MM.1S (cell line): Measurements from ENCODE around the gene FKBP2.

Source experiments
- DNase-seq: peaks from one replicate; pipeline ENCODE4 v3.0.0-alpha.2; 2015
- H2AFZ ChIP-seq: fragments of 300-600 bp; sonication (generic); 2 replicates; pipeline ENCODE4 v1.6.0; 2016; ENCODE audit warnings: antibody characterized with exemption, low read length
- H3F3A ChIP-seq: fragments of 300-600 bp; sonication (generic); 2 replicates; pipeline ENCODE4 v1.6.1; 2016; ENCODE audit warnings: mild to moderate bottlenecking, antibody characterized with exemption, low read length, moderate library complexity, mixed read lengths; ENCODE audit not compliant: insufficient read depth
- H3K27ac ChIP-seq: fragments of 300-600 bp; sonication (generic); 2 replicates; pipeline ENCODE4 v1.5.1; 2016; ENCODE audit warnings: mild to moderate bottlenecking, low read length
- H3K27me3 ChIP-seq: fragments of 300-600 bp; sonication (generic); replicated peaks from 2 replicates; pipeline ENCODE4 v1.6.0; 2016; ENCODE audit warnings: low read length; ENCODE audit not compliant: insufficient read depth
- H3K36me3 ChIP-seq: fragments of 300-600 bp; sonication (generic); replicated peaks from 2 replicates; pipeline ENCODE4 v1.6.1; 2016; ENCODE audit warnings: mild to moderate bottlenecking, low read length, mixed read lengths; ENCODE audit not compliant: insufficient read depth
- H3K4me1 ChIP-seq: fragments of 300-600 bp; sonication (generic); 2 replicates; pipeline ENCODE4 v1.6.1; 2016; ENCODE audit warnings: low read length, mixed read lengths
- H3K4me2 ChIP-seq: fragments of 300-600 bp; sonication (generic); 2 replicates; pipeline ENCODE4 v1.6.0; 2016; ENCODE audit warnings: low read depth, low read length
- H3K4me3 ChIP-seq: fragments of 300-600 bp; sonication (generic); 2 replicates; pipeline ENCODE4 v1.5.1; 2016; ENCODE audit warnings: low read length, mixed read lengths
- H3K79me2 ChIP-seq: fragments of 300-600 bp; sonication (generic); 2 replicates; pipeline ENCODE4 v1.6.1; 2016; ENCODE audit warnings: mixed run types, low read length, mixed read lengths
- H3K9ac ChIP-seq: fragments of 300-600 bp; sonication (generic); 2 replicates; pipeline ENCODE4 v1.6.1; 2016; ENCODE audit warnings: low read length, mixed read lengths
- H3K9me2 ChIP-seq: fragments of 300-600 bp; sonication (generic); replicated peaks from 2 replicates; pipeline ENCODE4 v1.6.1; 2016; ENCODE audit warnings: mild to moderate bottlenecking, low read length, mixed read lengths; ENCODE audit not compliant: insufficient read depth
- H3K9me3 ChIP-seq: fragments of 300-600 bp; sonication (generic); replicated peaks from 2 replicates; pipeline ENCODE4 v1.6.1; 2016; ENCODE audit warnings: mild to moderate bottlenecking, low read length, mixed read lengths; ENCODE audit not compliant: insufficient read depth
- H4K20me1 ChIP-seq: fragments of 300-600 bp; sonication (generic); 2 replicates; pipeline ENCODE4 v1.6.1; 2016; ENCODE audit warnings: mild to moderate bottlenecking, low read length, moderate library complexity, mixed read lengths; ENCODE audit not compliant: insufficient read depth
- EZH2 ChIP-seq: fragments of 300-600 bp; sonication (generic); optimal IDR thresholded peaks from 2 replicates; pipeline ENCODE3; 2017; ENCODE audit warnings: low read depth, mild to moderate bottlenecking, antibody characterized with exemption, low read length, mixed read lengths
- EZH2phosphoT487 ChIP-seq: fragments of 300-600 bp; sonication (generic); IDR thresholded peaks from 2 replicates; pipeline ENCODE4 v1.6.1; 2018; ENCODE audit warnings: antibody characterized with exemption, low read length
- TF ChIP-seq, protein P1 (sequence below): fragments of 300-600 bp; sonication (generic); IDR thresholded peaks from 2 replicates; pipeline ENCODE4 v1.5.1; 2016; ENCODE audit warnings: antibody characterized with exemption, low read length, mixed read lengths

FKBP2 gene

DNA sequence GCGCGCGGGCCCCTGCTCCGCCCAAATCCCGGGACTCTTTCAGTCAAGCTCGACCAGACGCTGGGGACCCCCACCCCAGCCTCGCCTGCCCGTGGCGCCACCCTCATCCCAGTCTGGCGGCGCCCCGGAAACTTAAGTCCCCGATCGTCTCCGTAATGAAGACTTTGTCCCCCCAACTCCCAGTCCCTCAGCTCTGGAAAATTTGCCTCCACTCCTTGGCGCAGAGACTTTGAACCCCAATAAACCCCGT, 10.8 kb downstream of the FKBP2 start:
- Histone ChIP-seq H3K9me2 (no peaks in the 10 kb centered on the region), H3K36me3 (no peaks in the 10 kb centered on the region), H3K4me1 (no peaks in the 10 kb centered on the region; the same call in 1 of the 2 replicates), H3K4me3 (peak overlapping the region; percentile 83), H4K20me1 (no peaks in the 10 kb centered on the region), H3K27me3 (peaks cover 5% of the 10 kb centered on the region; the same call in 1 of the 2 replicates), H3K79me2 (peaks cover 12% of the 10 kb centered on the region), H3K4me2 (peak overlapping the region; percentile 100), H3K9ac (peak overlapping the region; percentile 69), H3K9me3 (no peaks in the 10 kb centered on the region), H3F3A (0 out of 2 replicates have a peak, but pooled peaks cover 4% of the 10 kb centered on the region), H2AFZ (peak overlapping the region; percentile 84), H3K27ac (no peak overlapping the region)
- no peak for DNase-seq
- TF ChIP-seq, protein P1, sequence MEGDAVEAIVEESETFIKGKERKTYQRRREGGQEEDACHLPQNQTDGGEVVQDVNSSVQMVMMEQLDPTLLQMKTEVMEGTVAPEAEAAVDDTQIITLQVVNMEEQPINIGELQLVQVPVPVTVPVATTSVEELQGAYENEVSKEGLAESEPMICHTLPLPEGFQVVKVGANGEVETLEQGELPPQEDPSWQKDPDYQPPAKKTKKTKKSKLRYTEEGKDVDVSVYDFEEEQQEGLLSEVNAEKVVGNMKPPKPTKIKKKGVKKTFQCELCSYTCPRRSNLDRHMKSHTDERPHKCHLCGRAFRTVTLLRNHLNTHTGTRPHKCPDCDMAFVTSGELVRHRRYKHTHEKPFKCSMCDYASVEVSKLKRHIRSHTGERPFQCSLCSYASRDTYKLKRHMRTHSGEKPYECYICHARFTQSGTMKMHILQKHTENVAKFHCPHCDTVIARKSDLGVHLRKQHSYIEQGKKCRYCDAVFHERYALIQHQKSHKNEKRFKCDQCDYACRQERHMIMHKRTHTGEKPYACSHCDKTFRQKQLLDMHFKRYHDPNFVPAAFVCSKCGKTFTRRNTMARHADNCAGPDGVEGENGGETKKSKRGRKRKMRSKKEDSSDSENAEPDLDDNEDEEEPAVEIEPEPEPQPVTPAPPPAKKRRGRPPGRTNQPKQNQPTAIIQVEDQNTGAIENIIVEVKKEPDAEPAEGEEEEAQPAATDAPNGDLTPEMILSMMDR = no peak
- TF ChIP-seq EZH2 (no peak), EZH2phosphoT487 (no peak)

DNA sequence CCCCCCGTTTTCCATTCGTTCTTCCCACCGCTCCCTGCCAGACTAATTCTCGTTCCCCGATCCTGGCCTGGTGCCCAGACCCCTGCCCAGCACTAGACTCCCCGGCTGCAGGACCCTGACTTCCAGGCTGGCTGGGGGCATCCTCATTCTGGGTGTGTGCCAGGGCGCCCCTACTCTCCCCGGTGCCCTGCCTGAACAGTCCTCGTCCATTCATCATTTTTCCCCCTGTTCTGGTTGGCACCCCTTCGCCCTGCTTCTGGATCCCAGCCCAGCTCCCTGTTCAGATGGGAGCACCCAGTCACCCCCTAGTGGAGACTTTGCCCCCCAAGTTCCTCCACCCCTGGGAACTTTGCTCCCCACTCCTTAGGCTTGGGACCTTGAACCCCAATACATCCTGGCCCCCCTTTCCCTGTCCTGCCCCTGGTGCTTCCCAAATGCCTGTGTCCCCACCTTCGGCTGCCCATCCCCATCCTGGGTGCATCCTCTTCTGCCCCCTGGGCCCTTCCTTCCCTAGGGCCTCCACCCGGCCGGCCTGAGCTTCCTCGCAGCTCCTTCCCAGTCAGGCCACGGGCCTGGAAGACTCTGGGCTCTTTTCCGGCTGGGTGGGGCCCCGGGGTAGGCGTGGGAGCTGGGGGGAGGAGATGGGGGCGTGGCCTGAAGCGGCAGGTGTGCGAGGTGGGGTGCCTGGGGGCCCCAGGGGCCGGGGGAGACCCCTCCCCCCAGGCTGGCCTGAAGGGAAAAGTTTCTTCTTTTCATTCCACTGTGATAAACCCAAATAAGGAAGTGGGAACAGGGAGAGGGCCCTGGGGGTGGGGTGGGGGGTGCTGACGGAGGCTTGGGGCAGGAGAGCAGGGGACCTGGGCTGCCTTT, 11.3 kb downstream of the FKBP2 start:
- H3K27ac ChIP-seq = no peak overlapping the region
- no peak for DNase-seq
- peak overlapping the region; percentile 83 for H3K4me3 ChIP-seq
- H3K9me3 ChIP-seq = no peaks in the 10 kb centered on the region
- H3K9ac ChIP-seq = peak overlapping the region; percentile 69; the same call in 1 of the 2 replicates
- no peaks in the 10 kb centered on the region for H4K20me1 ChIP-seq
- H3K4me2 ChIP-seq = peak overlapping the region; percentile 100
- no peaks in the 10 kb centered on the region for H3K36me3 ChIP-seq
- H3F3A ChIP-seq = no peaks in the 10 kb centered on the region
- peak overlapping the region; percentile 84 for H2AFZ ChIP-seq
- peaks cover 5% of the 10 kb centered on the region; the same call in 1 of the 2 replicates for H3K27me3 ChIP-seq
- no peaks in the 10 kb centered on the region for H3K9me2 ChIP-seq
- no peaks in the 10 kb centered on the region; the same call in 1 of the 2 replicates for H3K4me1 ChIP-seq
- H3K79me2 ChIP-seq = peaks cover 9% of the 10 kb centered on the region
- no peak for TF ChIP-seq EZH2
- TF ChIP-seq EZH2phosphoT487 = no peak
- TF ChIP-seq, protein P1 = peak; percentile 55

DNA sequence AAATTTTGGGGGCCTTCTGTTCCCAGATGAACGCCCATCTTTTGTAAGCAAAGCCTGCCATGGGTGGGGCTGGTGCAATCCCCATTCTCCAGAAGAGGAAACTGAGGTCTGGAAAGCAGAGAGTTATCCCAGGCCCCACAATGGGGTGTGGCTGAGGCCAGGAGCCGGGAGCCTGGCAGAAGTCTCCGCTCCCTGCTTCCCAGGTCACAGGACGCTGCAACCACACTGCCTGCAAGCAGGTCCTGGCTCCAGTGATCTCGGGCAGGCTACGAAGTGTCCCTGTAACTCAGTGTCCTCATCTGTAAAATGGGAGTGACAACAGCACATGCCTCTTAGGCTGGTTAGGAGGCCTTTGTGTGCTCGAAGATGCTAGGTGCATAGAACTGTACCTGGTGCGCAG, 12.1 kb downstream of the FKBP2 start:
- H4K20me1 ChIP-seq = no peaks in the 10 kb centered on the region
- H2AFZ ChIP-seq = no peak overlapping the region
- H3K4me1 ChIP-seq = no peaks in the 10 kb centered on the region; the same call in 1 of the 2 replicates
- TF ChIP-seq, protein P1 = no peak
- TF ChIP-seq EZH2 = no peak
- TF ChIP-seq EZH2phosphoT487 = no peak
- no peak overlapping the region; the same call in 1 of the 2 replicates for H3K4me2 ChIP-seq
- H3F3A ChIP-seq = no peaks in the 10 kb centered on the region
- peaks cover 9% of the 10 kb centered on the region for H3K79me2 ChIP-seq
- no peak overlapping the region for H3K9ac ChIP-seq
- no peaks in the 10 kb centered on the region for H3K9me3 ChIP-seq
- H3K36me3 ChIP-seq = no peaks in the 10 kb centered on the region
- no peaks in the 10 kb centered on the region for H3K9me2 ChIP-seq
- DNase-seq = no peak
- H3K27me3 ChIP-seq = peaks cover 5% of the 10 kb centered on the region; the same call in 1 of the 2 replicates
- H3K27ac ChIP-seq = no peak overlapping the region
- no peak overlapping the region for H3K4me3 ChIP-seq
